DOHH2 (cell line): Measurements from ENCODE around the gene NUMB.

Experiments
- EZH2phosphoT487 ChIP-seq: fragments of 200-600 bp; sonication (generic); IDR thresholded peaks from 2 replicates; pipeline ENCODE4 v1.6.1; 2017; ENCODE audit warnings: borderline replicate concordance, mild to moderate bottlenecking, antibody characterized with exemption, low read length, moderate library complexity, mixed read lengths
- TF ChIP-seq, protein P1 (sequence below): fragments of 200-600 bp; sonication (generic); IDR thresholded peaks from one replicate; pipeline ENCODE4 v1.5.1; 2014; ENCODE audit warnings: antibody characterized with exemption, mild to moderate bottlenecking, low read depth, low read length; ENCODE audit not compliant: poor library complexity, severe bottlenecking

DNA sequence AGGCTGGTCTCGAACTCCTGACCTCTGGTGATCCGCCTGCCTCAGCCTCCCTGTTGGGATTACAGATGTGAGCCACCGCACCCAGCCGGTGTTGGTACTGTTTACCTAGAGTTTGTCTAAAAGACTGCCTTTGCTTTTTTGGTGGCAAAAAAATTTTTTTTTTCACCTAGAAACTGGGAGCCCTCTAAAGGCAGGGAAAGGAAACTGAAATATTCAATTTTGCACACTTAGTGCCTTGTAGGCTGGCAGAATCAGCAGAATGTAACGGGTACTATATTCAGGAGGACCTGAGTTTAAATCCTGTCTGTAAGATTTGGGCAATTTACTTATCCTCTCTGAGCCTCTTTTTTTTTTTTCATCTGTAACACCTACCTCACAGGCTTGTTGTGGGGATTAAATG lies 177.4 kb downstream of the NUMB start:
- TF ChIP-seq, protein P1, sequence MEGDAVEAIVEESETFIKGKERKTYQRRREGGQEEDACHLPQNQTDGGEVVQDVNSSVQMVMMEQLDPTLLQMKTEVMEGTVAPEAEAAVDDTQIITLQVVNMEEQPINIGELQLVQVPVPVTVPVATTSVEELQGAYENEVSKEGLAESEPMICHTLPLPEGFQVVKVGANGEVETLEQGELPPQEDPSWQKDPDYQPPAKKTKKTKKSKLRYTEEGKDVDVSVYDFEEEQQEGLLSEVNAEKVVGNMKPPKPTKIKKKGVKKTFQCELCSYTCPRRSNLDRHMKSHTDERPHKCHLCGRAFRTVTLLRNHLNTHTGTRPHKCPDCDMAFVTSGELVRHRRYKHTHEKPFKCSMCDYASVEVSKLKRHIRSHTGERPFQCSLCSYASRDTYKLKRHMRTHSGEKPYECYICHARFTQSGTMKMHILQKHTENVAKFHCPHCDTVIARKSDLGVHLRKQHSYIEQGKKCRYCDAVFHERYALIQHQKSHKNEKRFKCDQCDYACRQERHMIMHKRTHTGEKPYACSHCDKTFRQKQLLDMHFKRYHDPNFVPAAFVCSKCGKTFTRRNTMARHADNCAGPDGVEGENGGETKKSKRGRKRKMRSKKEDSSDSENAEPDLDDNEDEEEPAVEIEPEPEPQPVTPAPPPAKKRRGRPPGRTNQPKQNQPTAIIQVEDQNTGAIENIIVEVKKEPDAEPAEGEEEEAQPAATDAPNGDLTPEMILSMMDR, result no peak
- TF ChIP-seq EZH2phosphoT487, result no peak
